Measurements from ENCODE around the gene RTP4.
A peak's percentile ranks its signal among the peaks of the same experiment; 100 is the strongest.

RTP4 gene, protein sequence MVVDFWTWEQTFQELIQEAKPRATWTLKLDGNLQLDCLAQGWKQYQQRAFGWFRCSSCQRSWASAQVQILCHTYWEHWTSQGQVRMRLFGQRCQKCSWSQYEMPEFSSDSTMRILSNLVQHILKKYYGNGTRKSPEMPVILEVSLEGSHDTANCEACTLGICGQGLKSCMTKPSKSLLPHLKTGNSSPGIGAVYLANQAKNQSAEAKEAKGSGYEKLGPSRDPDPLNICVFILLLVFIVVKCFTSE

DNA sequence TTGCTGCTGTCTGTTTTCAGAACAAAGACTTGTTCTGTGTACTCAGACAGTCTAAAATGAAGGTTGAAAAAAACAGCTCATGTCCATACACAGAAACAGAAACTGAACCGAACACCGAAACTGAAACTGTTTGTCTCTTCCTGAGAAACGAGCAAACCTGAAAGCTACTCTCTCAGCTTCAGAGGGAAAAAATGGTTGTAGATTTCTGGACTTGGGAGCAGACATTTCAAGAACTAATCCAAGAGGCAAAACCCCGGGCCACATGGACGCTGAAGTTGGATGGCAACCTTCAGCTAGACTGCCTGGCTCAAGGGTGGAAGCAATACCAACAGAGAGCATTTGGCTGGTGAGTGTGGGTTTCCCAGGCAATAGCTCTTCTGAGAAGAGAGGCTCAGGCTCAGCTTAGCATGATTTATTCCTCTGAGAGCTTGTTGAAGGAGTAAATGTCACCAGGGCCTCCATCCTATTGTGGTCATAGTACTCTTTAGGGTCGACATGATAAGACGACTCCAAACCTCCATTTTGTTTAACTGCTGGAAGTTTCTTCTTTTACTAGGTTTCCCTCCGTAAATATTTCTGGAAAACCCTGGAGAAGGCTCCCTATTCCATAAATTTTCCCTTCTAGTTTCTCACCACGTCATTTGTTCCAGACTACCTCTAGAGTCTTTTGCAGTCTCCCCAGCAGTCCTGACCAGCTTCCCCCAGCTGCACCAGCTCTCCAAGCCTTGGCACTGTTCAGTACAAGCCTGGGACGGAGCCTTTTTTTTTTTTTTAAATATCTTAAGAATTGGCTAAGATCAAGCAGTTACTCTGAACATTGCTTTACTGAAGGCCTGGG lies at the start of gene RTP4:
Gene RTP4, plus strand, starts transcription at position 135 of the 838 bp plus-strand sequence. Its CDS starts 57 bp downstream, at position 192.
- in situ Hi-C loops (cut with HindIII; ENCODE audit: low pct_unique_long_range_greater_than_20kb, low sequenced_read_pairs), result no loop called here
- DNase-seq (ENCODE audit: low read depth in 1 of 2, low spot score in 1 of 2), result peak; percentile 21 to 46
- TF ChIP-seq JUND (IDR thresholded peaks at IDR 0.05; ENCODE audit: low read depth), result no peak

DNA sequence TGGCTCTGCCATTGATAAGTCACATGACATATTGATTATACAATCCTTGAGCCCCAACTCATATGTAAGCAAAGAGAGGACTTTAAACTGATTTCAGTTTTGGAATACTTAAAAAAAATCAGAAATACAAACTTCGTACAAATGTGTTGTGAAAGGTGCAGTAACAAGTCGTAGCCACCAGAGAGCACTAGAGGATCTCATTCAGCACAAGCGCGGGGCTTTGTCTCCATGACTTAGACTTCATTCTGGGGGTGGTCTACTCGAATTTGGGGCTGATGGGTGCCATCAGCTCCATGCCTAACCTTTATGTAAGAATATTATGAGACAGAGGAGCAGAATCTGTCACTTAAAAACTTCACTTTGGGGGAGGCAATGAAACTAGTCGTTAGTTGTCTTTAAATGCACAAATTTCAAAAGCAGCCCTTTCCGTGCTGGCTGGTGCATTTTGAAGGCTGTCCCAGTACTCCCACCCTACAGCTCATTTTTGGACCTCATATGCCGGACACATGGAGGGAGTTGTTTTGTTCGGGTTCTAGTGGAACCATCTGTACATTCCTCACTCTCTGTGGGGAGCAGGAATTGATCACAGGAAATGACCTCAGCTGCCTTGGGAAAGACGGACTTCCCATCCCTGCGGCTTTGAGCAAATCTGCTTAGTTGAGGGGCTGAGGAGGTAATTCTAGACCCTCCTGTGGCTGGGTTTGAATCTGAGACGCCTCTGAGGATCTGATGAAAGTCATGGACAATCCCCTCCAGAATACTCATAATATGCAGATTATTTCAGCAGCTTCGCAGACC lies 49.2 kb upstream of the RTP4 start:
- DNase-seq (ENCODE audit: low read depth in 1 of 2, low spot score in 1 of 2), result peak; percentile 37 to 65
- TF ChIP-seq JUND (IDR thresholded peaks at IDR 0.05; ENCODE audit: low read depth), result no peak
- in situ Hi-C loops (cut with HindIII; ENCODE audit: low pct_unique_long_range_greater_than_20kb, low sequenced_read_pairs), result loop anchor here (25.0 kb wide), 1 partner anchor 368 kb away; no protein-coding TSS in a partner anchor

DNA sequence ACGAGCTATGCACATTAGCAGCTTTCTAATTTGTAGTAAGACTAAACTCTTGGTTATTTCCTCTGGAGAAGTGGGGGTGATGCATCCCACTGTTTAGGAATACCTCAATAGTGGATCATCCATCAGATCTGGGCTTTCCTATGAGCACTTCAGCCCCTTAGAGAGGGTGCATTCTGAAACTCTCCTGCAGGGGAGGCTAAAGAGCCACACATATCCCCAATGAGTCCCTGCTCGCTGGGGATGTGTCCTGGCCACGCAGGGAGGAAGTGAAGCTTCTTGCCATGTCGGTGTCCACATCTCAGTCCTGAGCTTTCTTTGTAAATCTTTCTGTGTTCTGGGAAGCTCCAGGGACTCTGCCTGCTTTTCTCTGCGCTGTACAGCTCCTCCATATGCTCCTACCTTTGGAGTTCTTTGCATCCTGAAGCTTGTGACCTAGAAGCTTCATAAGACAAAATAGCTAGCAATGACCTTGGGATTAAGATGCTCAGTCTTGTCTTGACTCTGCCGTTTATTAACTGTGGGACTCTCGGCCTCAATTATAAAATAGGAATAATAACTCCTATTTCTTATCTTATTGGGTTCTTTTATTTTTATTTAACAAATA lies 48.4 kb upstream of the RTP4 start:
- peak; percentile 35 to 82 for DNase-seq (ENCODE audit: low read depth in 1 of 2, low spot score in 1 of 2)
- no peak for TF ChIP-seq JUND (IDR thresholded peaks at IDR 0.05; ENCODE audit: low read depth)
- in situ Hi-C loops (cut with HindIII; ENCODE audit: low pct_unique_long_range_greater_than_20kb, low sequenced_read_pairs), result loop anchor here (25.0 kb wide), 1 partner anchor 368 kb away; no protein-coding TSS in a partner anchor

DNA sequence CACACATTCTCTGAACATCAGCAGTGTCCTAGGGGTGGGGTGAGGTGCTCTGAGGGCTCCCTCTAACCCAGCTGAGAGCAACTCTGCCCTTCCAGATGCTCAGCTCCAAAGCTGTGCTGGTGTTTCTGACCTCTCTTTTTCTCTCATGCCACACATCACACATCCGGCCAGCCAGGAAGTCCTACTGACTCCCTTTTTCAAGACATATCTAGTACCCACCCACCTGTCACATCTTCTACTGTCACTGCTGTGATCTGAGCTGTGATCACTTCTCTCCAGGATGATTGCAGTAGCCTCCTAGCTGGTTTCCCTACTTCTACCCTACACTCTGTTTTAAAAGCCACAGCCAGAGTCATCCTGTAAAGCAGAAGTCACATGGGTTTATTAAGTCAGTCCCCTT lies 46.4 kb upstream of the RTP4 start:
- in situ Hi-C loops (cut with HindIII; ENCODE audit: low pct_unique_long_range_greater_than_20kb, low sequenced_read_pairs), result loop anchor here (25.0 kb wide), 1 partner anchor 366 kb away; no protein-coding TSS in a partner anchor
- no peak for DNase-seq (ENCODE audit: low read depth in 1 of 2, low spot score in 1 of 2)
- TF ChIP-seq JUND (IDR thresholded peaks at IDR 0.05; ENCODE audit: low read depth), result no peak

DNA sequence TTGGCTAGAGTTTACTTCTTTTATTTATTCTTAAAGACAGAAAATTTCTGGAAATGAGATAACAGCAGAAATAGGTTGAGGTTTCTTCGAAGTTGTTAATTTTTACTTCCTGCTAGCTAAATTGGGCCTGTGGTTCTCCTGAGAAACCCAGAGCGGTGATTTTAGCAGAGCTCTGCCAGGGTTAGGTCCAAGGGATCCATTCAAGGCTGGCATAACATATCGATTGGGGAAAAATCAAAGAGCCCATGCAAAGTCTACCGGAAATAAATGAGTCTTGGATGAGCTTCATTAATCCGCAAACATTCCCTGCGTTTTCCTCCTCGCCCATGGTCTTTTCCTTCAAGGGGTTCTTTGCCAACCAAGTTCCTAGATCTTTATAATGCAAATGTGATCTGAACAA lies 45.9 kb upstream of the RTP4 start:
- in situ Hi-C loops (cut with HindIII; ENCODE audit: low pct_unique_long_range_greater_than_20kb, low sequenced_read_pairs), result loop anchor here (25.0 kb wide), 1 partner anchor 365 kb away; no protein-coding TSS in a partner anchor
- TF ChIP-seq JUND (IDR thresholded peaks at IDR 0.05; ENCODE audit: low read depth), result no peak
- no peak for DNase-seq (ENCODE audit: low read depth in 1 of 2, low spot score in 1 of 2)

DNA sequence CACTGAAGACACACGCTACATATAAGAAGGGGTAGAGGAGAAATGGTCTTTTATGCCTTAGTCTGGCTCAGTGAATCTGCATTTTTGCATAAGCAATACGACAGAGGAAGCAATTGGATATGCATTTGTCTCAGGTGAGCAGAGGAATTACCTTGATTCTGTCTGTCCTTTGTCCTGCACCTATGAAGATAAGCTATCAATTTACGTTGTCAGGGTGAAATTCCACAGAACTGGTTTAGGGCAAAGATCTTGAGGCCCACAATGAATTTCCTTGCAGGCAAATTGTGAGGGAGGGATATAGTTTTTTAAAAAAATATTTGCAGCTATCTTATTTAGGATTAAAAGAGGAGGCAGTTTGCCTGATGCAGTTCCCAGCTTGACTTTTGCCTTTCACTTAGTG lies 45.1 kb upstream of the RTP4 start:
- in situ Hi-C loops (cut with HindIII; ENCODE audit: low pct_unique_long_range_greater_than_20kb, low sequenced_read_pairs), result loop anchor here (25.0 kb wide), 1 partner anchor 364 kb away; no protein-coding TSS in a partner anchor
- no peak for DNase-seq (ENCODE audit: low read depth in 1 of 2, low spot score in 1 of 2)
- TF ChIP-seq JUND (IDR thresholded peaks at IDR 0.05; ENCODE audit: low read depth), result no peak

DNA sequence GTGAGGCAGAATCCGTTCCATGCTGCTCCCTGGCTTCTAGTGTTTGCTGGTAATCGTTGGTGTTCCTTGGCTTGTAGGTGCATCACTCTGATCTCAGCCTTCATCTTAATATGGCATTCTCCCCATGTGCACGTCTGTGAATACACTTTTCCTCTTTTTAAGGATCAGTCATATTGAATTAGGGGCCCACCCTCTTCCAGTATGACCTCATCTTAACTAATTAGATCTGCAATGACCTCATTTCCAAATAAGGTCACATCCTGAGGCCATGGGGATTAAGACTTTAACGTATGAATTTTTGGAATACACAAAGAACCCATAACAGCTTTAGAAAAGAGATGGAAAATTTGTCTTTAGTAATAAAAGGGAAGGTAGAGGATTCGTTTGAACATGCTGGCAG lies 42.6 kb upstream of the RTP4 start:
- DNase-seq (ENCODE audit: low read depth in 1 of 2, low spot score in 1 of 2), result no peak
- in situ Hi-C loops (cut with HindIII; ENCODE audit: low pct_unique_long_range_greater_than_20kb, low sequenced_read_pairs), result no loop called here
- no peak for TF ChIP-seq JUND (IDR thresholded peaks at IDR 0.05; ENCODE audit: low read depth)

DNA sequence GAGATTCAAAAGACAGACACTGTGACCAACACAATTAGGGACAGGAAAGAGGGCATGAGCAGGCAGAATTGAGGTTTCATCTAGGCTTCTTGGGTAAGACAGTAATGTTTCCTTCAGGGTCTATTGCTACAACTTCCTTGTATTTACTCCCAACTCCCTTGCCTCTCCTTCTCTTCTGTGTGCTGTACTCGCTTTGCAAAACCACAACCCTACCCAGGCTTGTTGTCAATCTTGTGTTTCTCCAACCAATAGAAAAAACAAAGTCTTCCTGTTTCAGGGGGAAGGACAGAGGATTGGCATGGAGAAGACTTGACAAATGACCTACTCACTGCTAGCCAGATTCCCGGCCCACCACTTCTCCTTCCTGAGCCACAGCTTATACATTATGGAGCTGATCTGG lies 40.3 kb upstream of the RTP4 start:
- in situ Hi-C loops (cut with HindIII; ENCODE audit: low pct_unique_long_range_greater_than_20kb, low sequenced_read_pairs), result no loop called here
- TF ChIP-seq JUND (IDR thresholded peaks at IDR 0.05; ENCODE audit: low read depth), result no peak
- no peak for DNase-seq (ENCODE audit: low read depth in 1 of 2, low spot score in 1 of 2)

DNA sequence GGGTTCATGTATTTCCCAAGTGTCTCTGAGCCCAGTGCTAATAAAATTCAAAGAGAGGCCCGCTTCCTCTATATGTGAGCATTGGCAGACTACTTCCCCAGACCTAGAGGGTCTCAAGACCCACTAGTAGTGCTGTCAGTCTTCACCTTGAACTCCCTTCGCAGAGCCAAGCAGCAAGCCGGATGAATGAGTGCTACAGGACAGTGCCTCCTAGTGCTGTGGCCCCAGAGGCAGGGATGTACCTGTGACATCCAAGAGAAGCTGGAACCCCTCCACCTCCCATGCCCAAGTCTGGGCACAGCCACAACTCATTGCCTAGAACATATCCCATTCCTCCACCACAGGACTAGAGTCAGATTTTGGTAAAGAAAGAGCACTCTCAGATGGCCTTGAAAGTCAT lies 39.5 kb upstream of the RTP4 start:
- no peak for TF ChIP-seq JUND (IDR thresholded peaks at IDR 0.05; ENCODE audit: low read depth)
- DNase-seq (ENCODE audit: low read depth in 1 of 2, low spot score in 1 of 2), result no peak
- in situ Hi-C loops (cut with HindIII; ENCODE audit: low pct_unique_long_range_greater_than_20kb, low sequenced_read_pairs), result no loop called here

DNA sequence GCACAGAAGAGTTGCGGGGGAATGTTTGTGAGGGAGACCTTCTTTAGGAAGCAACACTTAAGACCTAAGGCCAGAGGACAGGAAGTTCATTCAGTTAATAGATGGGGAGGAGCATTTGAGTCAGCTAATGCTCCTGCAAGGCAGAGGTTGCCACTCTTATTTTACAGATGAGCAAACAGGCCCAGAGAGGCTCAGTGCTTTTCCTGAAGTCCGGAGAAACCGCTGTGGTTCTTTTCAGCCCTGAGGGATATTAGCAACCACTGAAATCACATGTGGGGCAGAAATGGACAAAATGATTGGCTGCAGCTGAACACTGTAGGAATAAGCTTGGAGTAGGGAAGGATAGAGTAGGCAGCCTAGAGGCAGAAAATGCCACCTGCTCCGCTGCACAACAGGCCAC lies 33.3 kb upstream of the RTP4 start:
- no peak for TF ChIP-seq JUND (IDR thresholded peaks at IDR 0.05; ENCODE audit: low read depth)
- in situ Hi-C loops (cut with HindIII; ENCODE audit: low pct_unique_long_range_greater_than_20kb, low sequenced_read_pairs), result no loop called here

DNA sequence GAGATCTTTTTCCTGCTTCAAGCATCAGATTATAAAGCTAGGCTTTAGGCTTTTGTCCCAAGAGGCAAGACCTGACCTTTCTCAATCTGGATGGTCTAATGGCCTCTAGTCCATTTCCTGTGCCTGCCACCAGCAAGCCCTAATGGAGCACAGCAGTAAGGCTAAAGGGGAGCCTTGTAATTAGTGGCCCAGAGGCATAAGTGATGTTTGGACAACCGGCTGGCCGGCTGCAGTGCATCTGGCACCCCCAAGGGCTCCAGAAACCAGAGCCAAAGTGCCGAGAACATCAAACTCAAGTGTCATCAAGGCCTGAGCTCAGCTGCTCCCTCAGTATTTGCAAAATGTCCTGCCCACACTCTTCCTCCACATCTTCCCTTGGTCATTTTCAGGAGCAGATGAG lies 31.9 kb upstream of the RTP4 start:
- DNase-seq (ENCODE audit: low read depth in 1 of 2, low spot score in 1 of 2), result no peak
- in situ Hi-C loops (cut with HindIII; ENCODE audit: low pct_unique_long_range_greater_than_20kb, low sequenced_read_pairs), result no loop called here
- TF ChIP-seq JUND (IDR thresholded peaks at IDR 0.05; ENCODE audit: low read depth), result no peak

More for the DNA sequence above, 33.3 kb upstream of the RTP4 start:
- DNase-seq (ENCODE audit: low read depth in 1 of 2, low spot score in 1 of 2), result no peak

DNA sequence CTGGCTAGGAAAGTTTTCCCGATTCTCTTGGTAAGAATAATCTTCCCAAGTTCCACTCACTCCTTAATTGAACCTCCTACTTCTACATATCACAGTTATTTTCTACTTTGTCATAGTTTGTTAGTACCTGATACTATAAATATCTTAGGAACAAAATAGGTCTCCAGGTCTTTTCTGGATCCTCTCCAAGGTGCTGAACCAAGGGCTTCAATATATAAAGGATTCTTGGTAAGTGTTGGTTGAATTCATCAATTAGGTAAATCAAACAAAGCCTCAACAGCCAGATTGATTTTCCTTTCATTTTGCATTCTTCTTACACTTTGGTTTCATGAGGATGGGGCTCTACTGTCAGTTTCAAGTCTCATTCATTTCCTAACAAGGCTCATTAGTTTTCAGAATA lies 27.6 kb upstream of the RTP4 start:
- no peak for TF ChIP-seq JUND (IDR thresholded peaks at IDR 0.05; ENCODE audit: low read depth)
- in situ Hi-C loops (cut with HindIII; ENCODE audit: low pct_unique_long_range_greater_than_20kb, low sequenced_read_pairs), result no loop called here
- DNase-seq (ENCODE audit: low read depth in 1 of 2, low spot score in 1 of 2), result peak in 1 of 2 experiments; percentile 21
